Thyroid gland (tissue), 4 donors: Measurements from ENCODE around the gene KCNH4. TPM values are rescaled to one million over a fixed set of nuclear protein-coding genes. Genes with fewer than 3 reads are reported as not detected.

Experiments
- DNase-seq, 2 donors: peaks; one replicate each; pipeline ENCODE4 v3.0.0-alpha.2; 2019
- H3K27ac ChIP-seq, 3 donors: fragments of 200-600 bp; sonication (generic); 1 replicate in 2 of 3; 2 replicates in 1 of 3; pipeline ENCODE4 v1.5.1; 2016 to 2019; ENCODE audit warnings: mild to moderate bottlenecking in 1 of 3, moderate library complexity in 1 of 3
- H3K27me3 ChIP-seq: fragments of 200-600 bp; sonication (generic); one replicate; pipeline ENCODE4 v1.5.1; 2019
- H3K36me3 ChIP-seq, 2 donors: fragments of 200-600 bp; sonication (generic); one replicate each; pipeline ENCODE4 v1.5.1; 2016 to 2019
- H3K4me1 ChIP-seq, 2 donors: fragments of 200-600 bp; sonication (generic); one replicate each; pipeline ENCODE4 v1.5.1; 2017 to 2019
- H3K4me3 ChIP-seq, 3 donors: fragments of 200-600 bp; sonication (generic); replicated peaks in 1 of 3; 1 replicate in 2 of 3; 2 replicates in 1 of 3; pipeline ENCODE4 v1.5.1; 2016; ENCODE audit warnings: mild to moderate bottlenecking in 1 of 3
- H3K9me3 ChIP-seq: fragments of 200-600 bp; sonication (generic); one replicate; pipeline ENCODE4 v1.5.1; 2017
- POLR2A ChIP-seq, 2 donors: fragments of 450-650 bp; IDR thresholded peaks; one replicate each; pipeline ENCODE4 v1.6.1; 2017; ENCODE audit warnings: antibody characterized with exemption in 2 of 2, mild to moderate bottlenecking in 2 of 2, moderate library complexity in 1 of 2
- WGBS, 2 donors: methylation state at CpG; one replicate each; pipeline ENCODE4 v1.1.5; 2017; 5-methylcytosine and 5-hydroxymethylcytosine counted together
- intact Hi-C: fragments of 100-400 bp; cut with DNase I; formaldehyde crosslinking; loops from one replicate; pipeline ENCODE4 v1.15.1; 2023
- total RNA-seq, 4 donors: library from RNA; depleted of rRNA; stranded (reverse); fragments of >200 nt; gene quantifications; one replicate each; pipeline ENCODE4 v1.2.3, GENCODE V29; 2016
- TF ChIP-seq, protein P1 (sequence below), 6 experiments: fragments of 200-600 bp in 3 of 6; fragments of 450-650 bp in 3 of 6; sonication (generic) in 3 of 6; IDR thresholded peaks; one replicate each; pipeline ENCODE4 v1.5.1; 2016 to 2019; ENCODE audit warnings: antibody characterized with exemption in 6 of 6, mild to moderate bottlenecking in 2 of 6, inconsistent platforms in 1 of 6, moderate library complexity in 1 of 6

Gene KCNH4
- total RNA-seq, 4 donors from 2014 or later: not detected

DNA sequence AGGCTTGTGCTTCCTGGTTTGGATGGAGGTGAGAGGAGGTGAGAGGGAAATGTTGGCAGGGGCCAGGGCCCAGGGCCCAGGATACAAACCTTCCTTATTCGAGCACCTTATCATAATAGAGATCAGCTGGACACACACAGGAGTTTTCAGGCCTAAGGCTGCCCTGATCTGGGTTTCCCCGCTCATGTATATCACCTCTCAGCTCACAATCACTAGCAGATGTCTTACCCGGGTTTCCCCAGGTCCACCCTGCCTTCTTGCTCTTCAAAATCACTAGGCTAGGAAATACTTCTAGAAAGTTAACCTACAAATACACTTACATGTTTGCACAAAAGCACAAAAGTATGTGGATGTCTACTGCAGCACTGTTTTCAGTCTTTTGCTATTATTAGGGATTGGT, 54.1 kb downstream of the KCNH4 start:
- no peaks in the 10 kb centered on the region for H3K27me3 ChIP-seq
- peaks cover 4 to 33% of the 10 kb centered on the region in 2 donors for H3K4me1 ChIP-seq
- peaks cover 40 to 50% of the 10 kb centered on the region in 2 donors for H3K36me3 ChIP-seq
- no peak overlapping the region for H3K4me3 ChIP-seq
- intact Hi-C loops: no loop called here
- no peak for TF ChIP-seq POLR2A (IDR thresholded peaks at IDR 0.05)
- TF ChIP-seq, protein P1, sequence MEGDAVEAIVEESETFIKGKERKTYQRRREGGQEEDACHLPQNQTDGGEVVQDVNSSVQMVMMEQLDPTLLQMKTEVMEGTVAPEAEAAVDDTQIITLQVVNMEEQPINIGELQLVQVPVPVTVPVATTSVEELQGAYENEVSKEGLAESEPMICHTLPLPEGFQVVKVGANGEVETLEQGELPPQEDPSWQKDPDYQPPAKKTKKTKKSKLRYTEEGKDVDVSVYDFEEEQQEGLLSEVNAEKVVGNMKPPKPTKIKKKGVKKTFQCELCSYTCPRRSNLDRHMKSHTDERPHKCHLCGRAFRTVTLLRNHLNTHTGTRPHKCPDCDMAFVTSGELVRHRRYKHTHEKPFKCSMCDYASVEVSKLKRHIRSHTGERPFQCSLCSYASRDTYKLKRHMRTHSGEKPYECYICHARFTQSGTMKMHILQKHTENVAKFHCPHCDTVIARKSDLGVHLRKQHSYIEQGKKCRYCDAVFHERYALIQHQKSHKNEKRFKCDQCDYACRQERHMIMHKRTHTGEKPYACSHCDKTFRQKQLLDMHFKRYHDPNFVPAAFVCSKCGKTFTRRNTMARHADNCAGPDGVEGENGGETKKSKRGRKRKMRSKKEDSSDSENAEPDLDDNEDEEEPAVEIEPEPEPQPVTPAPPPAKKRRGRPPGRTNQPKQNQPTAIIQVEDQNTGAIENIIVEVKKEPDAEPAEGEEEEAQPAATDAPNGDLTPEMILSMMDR (IDR thresholded peaks at IDR 0.05): no peak
- no peak for DNase-seq
- 92 to 94% methylated on average over 3 of the region's 3 CpGs for WGBS, 2 donors
- H3K9me3 ChIP-seq: no peaks in the 10 kb centered on the region
- no peak overlapping the region for H3K27ac ChIP-seq

DNA sequence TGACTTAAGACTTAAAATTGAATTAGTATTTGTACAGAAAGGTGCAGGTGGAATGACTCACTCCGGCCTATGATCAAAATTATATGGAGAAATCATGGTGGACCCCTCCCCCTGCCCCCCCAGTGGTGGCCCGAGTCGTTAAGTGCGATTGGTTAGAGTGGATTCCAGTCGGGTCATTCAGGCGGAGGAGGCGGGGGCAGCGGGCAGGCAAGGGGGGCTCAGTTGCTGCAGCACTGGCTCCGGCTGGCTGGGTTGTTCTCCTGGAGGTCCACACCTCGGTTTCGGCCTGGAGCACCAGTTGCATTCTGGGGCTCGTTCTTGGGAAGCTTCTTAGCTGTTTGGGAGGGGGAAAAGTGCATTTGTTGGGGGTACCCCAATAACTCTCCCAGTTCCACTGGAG, 55.4 kb downstream of the KCNH4 start:
- 76 to 77% methylated on average over 10 to 12 of the region's 12 CpGs for WGBS, 2 donors
- Histone ChIP-seq H3K9me3 (no peaks in the 10 kb centered on the region), H3K4me3 (no peak overlapping the region), H3K27me3 (no peaks in the 10 kb centered on the region), H3K36me3 (peaks cover 39 to 49% of the 10 kb centered on the region in 2 donors), H3K27ac (no peak overlapping the region), H3K4me1 (peaks cover 12 to 31% of the 10 kb centered on the region in 2 donors)
- intact Hi-C loops: no loop called here
- TF ChIP-seq POLR2A (IDR thresholded peaks at IDR 0.05): no peak
- TF ChIP-seq, protein P1 (IDR thresholded peaks at IDR 0.05): no peak
- no peak for DNase-seq

DNA sequence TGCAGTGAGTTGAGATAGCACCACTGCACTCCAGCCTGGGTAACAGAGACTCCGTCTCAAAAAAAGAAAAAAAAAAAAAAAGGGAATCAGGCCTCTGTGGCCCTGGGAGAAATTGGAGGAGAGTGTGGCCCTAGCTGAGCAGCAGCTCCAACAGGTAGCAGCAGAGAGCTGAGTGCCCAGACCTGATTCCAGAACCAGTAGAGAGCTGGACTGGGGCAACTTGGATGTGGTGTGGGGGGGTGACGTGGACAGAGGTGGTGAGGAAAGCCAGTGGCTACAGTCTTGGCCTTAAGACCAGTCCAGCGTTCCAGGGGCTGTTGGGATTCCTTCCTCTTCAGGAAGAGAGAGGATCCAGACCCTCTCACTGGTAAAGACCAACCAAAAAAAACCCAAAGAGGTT, 56.7 kb downstream of the KCNH4 start:
- Histone ChIP-seq H3K27me3 (no peaks in the 10 kb centered on the region), H3K27ac (no peak overlapping the region), H3K4me1 (peaks cover 12 to 24% of the 10 kb centered on the region in 2 donors), H3K36me3 (peaks cover 29 to 36% of the 10 kb centered on the region in 2 donors), H3K4me3 (no peak overlapping the region), H3K9me3 (no peaks in the 10 kb centered on the region)
- no peak for TF ChIP-seq POLR2A (IDR thresholded peaks at IDR 0.05)
- TF ChIP-seq, protein P1 (IDR thresholded peaks at IDR 0.05): no peak
- DNase-seq: no peak
- intact Hi-C loops: no loop called here
- WGBS, 2 donors: 85 to 97% methylated on average over 3 of the region's 3 CpGs

DNA sequence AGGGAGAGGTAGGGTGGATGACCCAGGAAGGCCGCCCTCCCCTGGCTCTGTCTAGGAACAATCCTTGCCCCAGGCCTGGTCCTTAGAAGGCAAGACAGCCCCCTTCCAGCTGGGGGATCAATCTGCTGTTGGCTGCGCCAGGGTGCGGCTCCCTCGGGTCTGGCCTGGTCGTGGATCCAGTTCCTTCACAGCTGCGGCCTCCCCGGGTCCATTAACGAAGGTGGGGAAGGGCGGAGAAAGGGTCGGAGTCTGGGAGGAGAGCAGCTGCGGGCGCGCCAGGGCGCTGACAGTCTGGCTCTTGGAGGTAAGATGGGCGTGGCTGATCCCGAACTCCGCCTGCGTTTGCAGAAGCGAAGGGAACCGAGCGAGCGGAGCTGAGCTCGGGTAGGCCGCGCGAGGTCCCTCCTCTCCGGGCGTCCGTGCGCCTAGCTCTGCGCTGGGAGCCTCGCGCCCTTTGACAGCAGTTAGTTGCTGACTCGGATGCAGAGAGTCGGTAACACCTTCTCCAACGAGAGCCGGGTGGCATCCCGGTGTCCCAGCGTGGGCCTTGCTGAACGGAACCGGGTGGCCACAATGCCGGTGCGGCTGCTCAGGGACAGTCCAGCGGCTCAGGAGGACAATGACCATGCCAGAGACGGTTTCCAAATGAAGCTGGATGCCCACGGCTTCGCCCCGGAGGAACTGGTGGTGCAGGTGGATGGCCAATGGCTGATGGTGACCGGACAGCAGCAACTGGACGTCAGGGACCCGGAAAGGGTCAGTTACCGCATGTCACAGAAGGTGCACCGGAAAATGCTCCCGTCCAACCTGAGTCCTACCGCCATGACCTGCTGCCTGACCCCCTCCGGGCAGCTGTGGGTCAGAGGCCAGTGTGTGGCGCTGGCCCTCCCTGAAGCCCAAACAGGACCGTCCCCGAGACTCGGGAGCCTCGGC, 58.3 kb downstream of the KCNH4 start, which contains the start of gene HSPB9:
Gene HSPB9 (plus strand): TSS at position 434 of the 933 bp plus-strand sequence. CDS start 47 bp downstream, at position 481.
- Histone ChIP-seq H3K27ac (no peak within 1 kb of the TSS), H3K27me3 (no peaks in the 10 kb centered on the region), H3K4me1 (peaks cover 12 to 18% of the 10 kb centered on the region in 2 donors), H3K9me3 (no peaks in the 10 kb centered on the region), H3K36me3 (peaks cover 13 to 23% of the 10 kb centered on the region in 2 donors), H3K4me3 (no peak within 1 kb of the TSS)
- TF ChIP-seq POLR2A (IDR thresholded peaks at IDR 0.05): no peak
- TF ChIP-seq, protein P1 (IDR thresholded peaks at IDR 0.05): no peak
- WGBS, 2 donors: 59 to 64% methylated on average over 23 to 59 of the region's 61 CpGs
- peak; percentile 57 to 61 for DNase-seq
- intact Hi-C loops: no loop called here
